Lower leg skin (tissue), 4 donors: ENCODE measurements around the gene CASKIN2. TPM values are rescaled to one million over a fixed set of nuclear protein-coding genes. Genes with fewer than 3 reads are reported as not detected.
A peak's percentile ranks its signal among the peaks of the same experiment; 100 is the strongest.

ENCODE experiments used
- DNase-seq, 2 donors: peaks; one replicate each; pipeline ENCODE4 v3.0.0-alpha.2; 2019; ENCODE audit warnings: low spot score in 2 of 2
- H3K4me3 ChIP-seq: fragments of 200-600 bp; sonication (generic); 2 replicates; pipeline ENCODE4 v1.5.1; 2017; ENCODE audit warnings: mild to moderate bottlenecking, low read depth; ENCODE audit not compliant: poor library complexity, severe bottlenecking
- CTCF ChIP-seq, 3 donors: fragments of 450-650 bp; IDR thresholded peaks; one replicate each; pipeline ENCODE4 v1.5.1; 2016; ENCODE audit warnings: antibody characterized with exemption in 3 of 3, mild to moderate bottlenecking in 3 of 3, moderate library complexity in 2 of 3
- POLR2A ChIP-seq, 2 donors: fragments of 450-650 bp; IDR thresholded peaks; one replicate each; pipeline ENCODE4 v1.6.1; 2016 to 2017; ENCODE audit warnings: antibody characterized with exemption in 2 of 2, mild to moderate bottlenecking in 1 of 2, moderate library complexity in 1 of 2
- WGBS, 2 donors: methylation state at CpG; one replicate each; pipeline ENCODE4 v1.1.5; 2018; 5-methylcytosine and 5-hydroxymethylcytosine counted together
- intact Hi-C: fragments of 100-400 bp; cut with DNase I; formaldehyde crosslinking; loops from one replicate; pipeline ENCODE4 v1.15.0; 2023; ENCODE audit warnings: low total_unique reads
- total RNA-seq, 4 donors: library from RNA; depleted of rRNA; stranded (reverse); fragments of >200 nt; gene quantifications; one replicate each; pipeline ENCODE4 v1.1.0, GENCODE V29; 2016

The CASKIN2 gene
- total RNA-seq, 4 donors from 2014 or later, result 11.7 to 23.2 (median 17.8) TPM

GRCh38 chr17:75518201-75518600 is 2.9 kb upstream of the CASKIN2 start:
- WGBS, 2 donors, result 84 to 85% methylated on average over 3 of the region's 3 CpGs
- DNase-seq, result no peak
- H3K4me3 ChIP-seq, result no peak overlapping the region
- intact Hi-C loops, result no loop called here
- TF ChIP-seq POLR2A (IDR thresholded peaks at IDR 0.05) (no peak), CTCF (IDR thresholded peaks at IDR 0.05) (no peak)

GRCh38 chr17:75517297-75517865 is 2.0 kb upstream of the CASKIN2 start:
- DNase-seq, result no peak
- WGBS, 2 donors, result 21 to 36% methylated on average over 10 of the region's 10 CpGs
- TF ChIP-seq POLR2A (IDR thresholded peaks at IDR 0.05) (no peak), CTCF (IDR thresholded peaks at IDR 0.05) (no peak)
- H3K4me3 ChIP-seq, result peak overlapping the region; percentile 70
- intact Hi-C loops, result no loop called here

GRCh38 chr17:75516619-75517296 is 1.4 kb upstream of the CASKIN2 start:
- 0 to 1% methylated on average over 26 to 50 of the region's 65 CpGs for WGBS, 2 donors
- peak overlapping the region; percentile 70 for H3K4me3 ChIP-seq
- no peak for TF ChIP-seq CTCF (IDR thresholded peaks at IDR 0.05)
- no peak for TF ChIP-seq POLR2A (IDR thresholded peaks at IDR 0.05)
- intact Hi-C loops, result no loop called here
- no peak for DNase-seq

- TF ChIP-seq CTCF (IDR thresholded peaks at IDR 0.05), result no peak
- no peak for TF ChIP-seq POLR2A (IDR thresholded peaks at IDR 0.05)
- intact Hi-C loops, result no loop called here
- H3K4me3 ChIP-seq, result peak within 1 kb of the TSS; percentile 70
- WGBS, 2 donors, result 0% methylated on average over 13 to 36 of the region's 45 CpGs
- peak; percentile 91 to 99 for DNase-seq
Measured at GRCh38 chr17:75516255-75516618, 900 bp upstream of the CASKIN2 start, which contains the start of gene TSEN54. TSEN54 (plus strand) TSS chr17:75516528; CDS start chr17:75516561, 33 bp downstream.

- no peak for TF ChIP-seq POLR2A (IDR thresholded peaks at IDR 0.05)
- TF ChIP-seq CTCF (IDR thresholded peaks at IDR 0.05), result no peak
- intact Hi-C loops, result no loop called here
- DNase-seq, result no peak
- peak overlapping the region; percentile 54 for H3K4me3 ChIP-seq
- 1% methylated on average over 31 to 36 of the region's 50 CpGs for WGBS, 2 donors
Measured at GRCh38 chr17:75514919-75515495, 330 bp downstream of the CASKIN2 start.
